CD4-positive, CD25-positive, alpha-beta regulatory T cell (primary cell): ENCODE results near the gene LCN6. TPM values are rescaled to one million over a fixed set of nuclear protein-coding genes. Genes with fewer than 3 reads are reported as not detected.

Experiments
- ATAC-seq, 2 donors: fragments of 150-1000 bp; cut with Tn5 transposase; one replicate each; pipeline ENCODE4 v1.10.0; 2021; ENCODE audit warnings: low read depth in 2 of 2, moderate number of reproducible peaks in 2 of 2, moderate library complexity in 1 of 2
- DNase-seq, 3 donors: peaks; one replicate each; pipeline versions ENCODE4 v3.0.0 to v3.0.0-alpha.2; 2012 to 2022; ENCODE audit warnings: mixed read lengths in 1 of 3
- H3K27ac ChIP-seq: one replicate; pipeline ENCODE4 v1.7.0; 2013; ENCODE audit warnings: mild to moderate bottlenecking, low read length; ENCODE audit not compliant: insufficient read depth, poor library complexity, severe bottlenecking
- H3K27me3 ChIP-seq: one replicate; pipeline ENCODE4 v1.7.0; 2013; ENCODE audit warnings: low read length; ENCODE audit not compliant: control insufficient read depth, insufficient read depth
- H3K36me3 ChIP-seq: one replicate; pipeline ENCODE4 v1.7.0; 2013; ENCODE audit warnings: mild to moderate bottlenecking, low read length, moderate library complexity; ENCODE audit not compliant: control insufficient read depth, insufficient read depth
- H3K4me1 ChIP-seq: 2 replicates; pipeline ENCODE4 v1.7.0; 2013; ENCODE audit warnings: mild to moderate bottlenecking, low read length; ENCODE audit not compliant: insufficient read depth, control insufficient read depth, poor library complexity, severe bottlenecking
- H3K4me3 ChIP-seq: one replicate; pipeline ENCODE4 v1.7.0; 2013; ENCODE audit warnings: low read depth, mild to moderate bottlenecking, low read length, moderate library complexity
- H3K9me3 ChIP-seq, 2 experiments: 1 replicate in 1 of 2; 2 replicates in 1 of 2; pipeline ENCODE4 v1.7.0; 2013; ENCODE audit warnings: low read length in 2 of 2, mild to moderate bottlenecking in 1 of 2, moderate library complexity in 1 of 2; ENCODE audit not compliant: control insufficient read depth in 2 of 2
- H3K27ac Mint-ChIP-seq, 3 donors: one replicate each; pipeline ENCODE4 v1.8.0; 2020 to 2022; ENCODE audit warnings: mild to moderate bottlenecking in 3 of 3, mixed read lengths in 3 of 3, moderate library complexity in 2 of 3
- H3K27me3 Mint-ChIP-seq: one replicate; pipeline ENCODE4 v1.8.0; 2022; ENCODE audit warnings: mild to moderate bottlenecking, mixed read lengths
- H3K36me3 Mint-ChIP-seq: one replicate; pipeline ENCODE4 v1.8.0; 2020; ENCODE audit warnings: mixed read lengths
- H3K4me1 Mint-ChIP-seq, 4 donors: one replicate each; pipeline ENCODE4 v1.8.0; 2020 to 2022; ENCODE audit warnings: mixed read lengths in 4 of 4, mild to moderate bottlenecking in 1 of 4
- H3K4me3 Mint-ChIP-seq, 4 donors: one replicate each; pipeline ENCODE4 v1.8.0; 2020 to 2022; ENCODE audit warnings: mild to moderate bottlenecking in 4 of 4, mixed read lengths in 4 of 4, moderate library complexity in 3 of 4
- H3K9me3 Mint-ChIP-seq, 7 donors: one replicate each; pipeline ENCODE4 v1.8.0; 2020 to 2022; ENCODE audit warnings: mixed read lengths in 7 of 7, mild to moderate bottlenecking in 3 of 7, moderate library complexity in 2 of 7
- polyA plus RNA-seq, 4 donors: library from polyadenylated mRNA; unstranded; fragments of 300-500 nt; fragmentation: Illumina TruSeq; gene quantifications; one replicate each; pipeline ENCODE4 v1.2.3, GENCODE V29; 2021
- total RNA-seq: library from RNA; stranded (reverse); gene quantifications from one replicate; pipeline ENCODE4 v1.2.3, GENCODE V29; 2022

LCN6 gene
- total and polyA plus RNA-seq, 5 donors from 2014 or later: not detected

- peaks cover 38% of the 10 kb centered on the region for H3K36me3 ChIP-seq
- no peak overlapping the region for H3K27ac ChIP-seq
- DNase-seq (no peak), ATAC-seq (no peak)
- peak overlapping the region in 1 of 4 donors; percentile 78 for H3K4me3 Mint-ChIP-seq
- H3K9me3 ChIP-seq: no peaks in the 10 kb centered on the region
- no peak overlapping the region for H3K4me3 ChIP-seq
- peaks cover 0 to 3% (median 0%) of the 10 kb centered on the region in 7 donors for H3K9me3 Mint-ChIP-seq
- H3K4me1 Mint-ChIP-seq: peaks cover 6 to 37% (median 11%) of the 10 kb centered on the region in 4 donors
- peaks cover 9% of the 10 kb centered on the region for H3K27me3 Mint-ChIP-seq
- H3K4me1 ChIP-seq: peaks cover 35% of the 10 kb centered on the region
- H3K27me3 ChIP-seq: no peaks in the 10 kb centered on the region
- H3K36me3 Mint-ChIP-seq: peaks cover 28% of the 10 kb centered on the region
- no peak overlapping the region for H3K27ac Mint-ChIP-seq
Measured at GRCh38 chr9:136723989-136724388, 24.3 kb downstream of the LCN6 start.

GRCh38 chr9:136723362-136723976, 24.9 kb downstream of the LCN6 start:
- Mint-ChIP-seq H3K27ac (no peak overlapping the region), H3K4me1 (peaks cover 6 to 39% (median 11%) of the 10 kb centered on the region in 4 donors), H3K36me3 (peaks cover 28% of the 10 kb centered on the region), H3K4me3 (peak overlapping the region in 1 of 4 donors; percentile 78), H3K27me3 (peaks cover 9% of the 10 kb centered on the region), H3K9me3 (peaks cover 0 to 3% (median 0%) of the 10 kb centered on the region in 7 donors)
- DNase-seq (no peak), ATAC-seq (no peak)
- Histone ChIP-seq H3K4me1 (peaks cover 29% of the 10 kb centered on the region), H3K4me3 (no peak overlapping the region), H3K36me3 (peaks cover 38% of the 10 kb centered on the region), H3K27ac (no peak overlapping the region), H3K27me3 (no peaks in the 10 kb centered on the region), H3K9me3 (no peaks in the 10 kb centered on the region)

GRCh38 chr9:136722969-136723356, 25.4 kb downstream of the LCN6 start:
- no peaks in the 10 kb centered on the region for H3K27me3 ChIP-seq
- Mint-ChIP-seq H3K4me1 (peaks cover 6 to 40% (median 11%) of the 10 kb centered on the region in 4 donors), H3K36me3 (peaks cover 28% of the 10 kb centered on the region), H3K27ac (no peak overlapping the region), H3K4me3 (no peak overlapping the region), H3K27me3 (peaks cover 9% of the 10 kb centered on the region), H3K9me3 (peaks cover 0 to 3% (median 0%) of the 10 kb centered on the region in 7 donors)
- no peak overlapping the region for H3K4me3 ChIP-seq
- ATAC-seq (no peak), DNase-seq (no peak)
- peaks cover 26% of the 10 kb centered on the region for H3K4me1 ChIP-seq
- H3K9me3 ChIP-seq: no peaks in the 10 kb centered on the region
- H3K27ac ChIP-seq: no peak overlapping the region
- H3K36me3 ChIP-seq: peaks cover 38% of the 10 kb centered on the region

DNA sequence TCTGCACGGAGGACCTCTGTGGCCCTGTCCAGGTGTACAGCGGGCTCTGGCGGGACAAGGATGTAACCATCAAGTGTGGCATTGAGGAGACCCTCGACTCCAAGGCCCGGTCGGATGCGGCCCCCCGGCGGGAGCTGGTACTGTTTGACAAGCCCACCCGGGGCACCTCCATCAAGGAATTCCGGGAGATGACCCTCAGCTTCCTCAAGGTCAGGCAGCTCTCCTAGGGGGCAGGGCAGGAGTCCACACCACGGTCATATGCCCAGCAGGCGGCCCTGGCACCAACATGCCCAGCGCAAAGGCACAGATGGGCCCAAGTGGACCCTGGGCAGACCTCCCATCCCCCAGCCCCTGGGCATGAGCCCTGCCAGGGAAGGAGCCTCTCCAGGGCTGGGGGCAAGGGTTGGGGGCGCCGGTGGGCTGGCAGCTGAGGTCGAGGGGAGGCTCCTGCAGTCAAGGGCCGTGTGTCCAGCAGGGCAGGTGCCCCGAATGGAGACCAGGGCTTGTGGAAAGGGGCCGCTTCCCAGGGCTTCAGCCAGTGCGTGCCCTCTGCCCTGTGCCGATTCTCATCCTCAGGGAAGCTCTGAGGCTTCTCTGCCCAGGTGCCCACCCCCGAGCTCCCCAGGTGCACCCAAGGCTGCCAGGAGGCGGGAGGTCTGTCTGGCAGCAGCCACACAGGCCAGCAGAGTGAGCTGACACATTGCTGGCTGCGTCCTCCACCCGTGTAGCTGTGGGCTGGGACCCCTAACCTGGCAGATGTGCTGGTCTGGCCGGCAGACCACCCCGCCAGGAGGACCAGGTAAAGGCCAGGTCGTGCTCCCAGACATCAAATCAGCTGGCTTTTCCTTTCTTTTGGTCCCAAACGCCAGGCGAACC, 26.0 kb downstream of the LCN6 start:
- no peak for DNase-seq
- H3K36me3 ChIP-seq: peaks cover 38% of the 10 kb centered on the region

GRCh38 chr9:136721339-136722092, 26.8 kb downstream of the LCN6 start:
- no peak overlapping the region for H3K27ac ChIP-seq
- peaks cover 38% of the 10 kb centered on the region for H3K36me3 ChIP-seq
- peaks cover 14% of the 10 kb centered on the region for H3K4me1 ChIP-seq
- no peak overlapping the region for H3K4me3 Mint-ChIP-seq
- no peak overlapping the region for H3K4me3 ChIP-seq
- no peak for ATAC-seq
- H3K9me3 ChIP-seq: no peaks in the 10 kb centered on the region
- no peak overlapping the region for H3K27ac Mint-ChIP-seq
- no peaks in the 10 kb centered on the region for H3K27me3 Mint-ChIP-seq
- no peak for DNase-seq
- H3K27me3 ChIP-seq: no peaks in the 10 kb centered on the region
- H3K4me1 Mint-ChIP-seq: peaks cover 2 to 30% (median 6%) of the 10 kb centered on the region in 4 donors
- no peaks in the 10 kb centered on the region for H3K9me3 Mint-ChIP-seq
- H3K36me3 Mint-ChIP-seq: peaks cover 23% of the 10 kb centered on the region

More for the DNA sequence above, 26.0 kb downstream of the LCN6 start:
- Histone ChIP-seq H3K9me3 (no peaks in the 10 kb centered on the region), H3K27me3 (no peaks in the 10 kb centered on the region), H3K4me3 (no peak overlapping the region), H3K4me1 (peaks cover 22% of the 10 kb centered on the region), H3K27ac (no peak overlapping the region)
- H3K9me3 Mint-ChIP-seq: peaks cover 0 to 3% (median 0%) of the 10 kb centered on the region in 7 donors
- peaks cover 5% of the 10 kb centered on the region for H3K27me3 Mint-ChIP-seq
- no peak overlapping the region for H3K27ac Mint-ChIP-seq
- peaks cover 6 to 37% (median 11%) of the 10 kb centered on the region in 4 donors for H3K4me1 Mint-ChIP-seq
- H3K4me3 Mint-ChIP-seq: no peak overlapping the region
- H3K36me3 Mint-ChIP-seq: peaks cover 28% of the 10 kb centered on the region
- ATAC-seq: no peak

DNA sequence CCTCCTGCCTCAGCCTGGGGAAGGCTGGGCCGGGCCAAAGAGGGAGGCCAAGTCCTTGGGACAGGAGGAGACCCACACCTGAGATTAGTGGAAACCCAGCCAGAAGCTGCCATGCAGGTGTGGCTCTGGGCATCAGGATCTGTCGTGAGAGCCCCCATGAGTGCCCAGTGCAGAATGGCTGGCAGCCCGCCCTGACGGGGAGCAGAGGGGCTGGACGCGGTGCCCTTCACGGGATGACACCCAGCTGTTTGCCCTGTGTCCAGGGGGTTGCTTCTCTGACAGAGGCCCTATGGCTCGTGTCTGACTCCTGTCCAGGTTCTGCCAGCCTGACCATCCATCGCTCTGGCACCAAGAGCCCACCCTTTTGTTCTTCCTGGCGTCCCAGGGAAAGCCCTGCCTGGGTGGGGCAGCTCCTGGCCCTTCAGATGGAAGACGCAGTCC, 27.4 kb downstream of the LCN6 start:
- Mint-ChIP-seq H3K9me3 (no peaks in the 10 kb centered on the region), H3K27ac (no peak overlapping the region)
- no peak for DNase-seq

GRCh38 chr9:136720251-136720897, 28.0 kb downstream of the LCN6 start:
- Histone ChIP-seq H3K36me3 (peaks cover 26% of the 10 kb centered on the region), H3K27me3 (no peaks in the 10 kb centered on the region), H3K4me1 (peaks cover 2% of the 10 kb centered on the region), H3K4me3 (no peak overlapping the region), H3K27ac (no peak overlapping the region), H3K9me3 (no peaks in the 10 kb centered on the region)
- no peak overlapping the region for H3K27ac Mint-ChIP-seq
- peaks cover 6% of the 10 kb centered on the region for H3K27me3 Mint-ChIP-seq
- H3K4me3 Mint-ChIP-seq: no peak overlapping the region
- DNase-seq (no peak), ATAC-seq (no peak)
- peaks cover 0 to 19% (median 3%) of the 10 kb centered on the region in 4 donors for H3K4me1 Mint-ChIP-seq
- no peaks in the 10 kb centered on the region for H3K9me3 Mint-ChIP-seq
- H3K36me3 Mint-ChIP-seq: peaks cover 15% of the 10 kb centered on the region

More for the DNA sequence above, 27.4 kb downstream of the LCN6 start:
- ATAC-seq: no peak
- no peak overlapping the region for H3K4me3 ChIP-seq
- H3K36me3 ChIP-seq: peaks cover 32% of the 10 kb centered on the region
- H3K4me3 Mint-ChIP-seq: no peak overlapping the region
- H3K9me3 ChIP-seq: no peaks in the 10 kb centered on the region
- H3K27ac ChIP-seq: no peak overlapping the region
- peaks cover 21% of the 10 kb centered on the region for H3K36me3 Mint-ChIP-seq
- peaks cover 8% of the 10 kb centered on the region for H3K4me1 ChIP-seq
- peaks cover 2% of the 10 kb centered on the region for H3K27me3 Mint-ChIP-seq
- H3K27me3 ChIP-seq: no peaks in the 10 kb centered on the region
- H3K4me1 Mint-ChIP-seq: peaks cover 0 to 24% (median 3%) of the 10 kb centered on the region in 4 donors
